Mesenchymal stem cell (in vitro differentiated cells and primary cell): ENCODE results near the gene RUNX3.
A peak's percentile ranks its signal among the peaks of the same experiment; 100 is the strongest.

Experiments
- DNase-seq: peaks from one replicate; pipeline ENCODE4 v3.0.0-alpha.2; 2013
- H2AFZ ChIP-seq: one replicate; pipeline ENCODE4 v1.6.1; 2013; ENCODE audit warnings: low read depth, mild to moderate bottlenecking, control low read depth, inconsistent platforms, low read length, moderate library complexity
- H2AK5ac ChIP-seq: 2 replicates; pipeline ENCODE4 v1.6.1; 2013; ENCODE audit warnings: low read length, moderate library complexity, mild to moderate bottlenecking, inconsistent platforms; ENCODE audit not compliant: severe bottlenecking
- H2BK120ac ChIP-seq: one replicate; pipeline ENCODE4 v1.6.1; 2013; ENCODE audit warnings: low read depth, mild to moderate bottlenecking, inconsistent platforms, low read length, moderate library complexity
- H2BK12ac ChIP-seq, 2 experiments: one replicate each; pipeline ENCODE4 v1.6.1; 2013; ENCODE audit warnings: inconsistent platforms in 2 of 2, low read length in 2 of 2, mild to moderate bottlenecking in 2 of 2, moderate library complexity in 2 of 2, control low read depth in 1 of 2
- H2BK15ac ChIP-seq: one replicate; pipeline ENCODE4 v1.6.1; 2013; ENCODE audit warnings: mild to moderate bottlenecking, low read depth, inconsistent platforms; ENCODE audit not compliant: poor library complexity, severe bottlenecking
- H2BK5ac ChIP-seq: 2 replicates; pipeline ENCODE4 v1.6.1; 2013; ENCODE audit warnings: low read depth, mild to moderate bottlenecking, low read length, control low read depth, inconsistent platforms; ENCODE audit not compliant: poor library complexity, severe bottlenecking
- H3K14ac ChIP-seq, 2 experiments: one replicate each; pipeline ENCODE4 v1.6.1; 2013; ENCODE audit warnings: inconsistent platforms in 2 of 2, low read length in 2 of 2, control low read depth in 1 of 2, mild to moderate bottlenecking in 1 of 2, moderate library complexity in 1 of 2
- H3K18ac ChIP-seq, 2 experiments: one replicate each; pipeline ENCODE4 v1.6.1; 2013; ENCODE audit warnings: inconsistent platforms in 2 of 2, low read length in 2 of 2, control low read depth in 1 of 2, low read depth in 1 of 2, mild to moderate bottlenecking in 1 of 2
- H3K23ac ChIP-seq, 2 experiments: one replicate each; pipeline ENCODE4 v1.6.1; 2013; ENCODE audit warnings: inconsistent platforms in 2 of 2, low read length in 2 of 2, mild to moderate bottlenecking in 2 of 2, moderate library complexity in 2 of 2, control low read depth in 1 of 2
- H3K27ac ChIP-seq: 2 replicates; pipeline ENCODE4 v1.5.1; 2013; ENCODE audit warnings: mild to moderate bottlenecking, moderate library complexity, low read length, control low read depth, inconsistent platforms; ENCODE audit not compliant: poor library complexity, severe bottlenecking
- H3K27me3 ChIP-seq, 2 experiments: 2 replicates each; pipeline versions ENCODE4 v1.6.1 to v1.7.0; 2013; ENCODE audit warnings: low read length in 2 of 2, mild to moderate bottlenecking in 2 of 2, moderate library complexity in 2 of 2, control low read depth in 1 of 2, inconsistent platforms in 1 of 2; ENCODE audit not compliant: control insufficient read depth in 1 of 2, insufficient read depth in 1 of 2
- H3K36me3 ChIP-seq, 2 experiments: 2 replicates each; pipeline versions ENCODE4 v1.6.1 to v1.7.0; 2013; ENCODE audit warnings: low read length in 2 of 2, control low read depth in 1 of 2, inconsistent platforms in 1 of 2, low read depth in 1 of 2, mild to moderate bottlenecking in 1 of 2; ENCODE audit not compliant: insufficient read depth in 2 of 2, control insufficient read depth in 1 of 2
- H3K4ac ChIP-seq, 2 experiments: one replicate each; pipeline ENCODE4 v1.6.1; 2013; ENCODE audit warnings: inconsistent platforms in 2 of 2, low read length in 2 of 2, mild to moderate bottlenecking in 2 of 2, moderate library complexity in 2 of 2, control low read depth in 1 of 2, low read depth in 1 of 2
- H3K4me1 ChIP-seq: 2 replicates; pipeline ENCODE4 v1.6.1; 2013; ENCODE audit warnings: low read depth, low read length, control low read depth; ENCODE audit not compliant: control insufficient read depth, insufficient read depth
- H3K4me2 ChIP-seq: 2 replicates; pipeline ENCODE4 v1.6.1; 2013; ENCODE audit warnings: low read length, mild to moderate bottlenecking, inconsistent platforms; ENCODE audit not compliant: poor library complexity, severe bottlenecking
- H3K4me3 ChIP-seq, 2 experiments: 2 replicates each; pipeline versions ENCODE4 v1.5.1 to v1.7.0; 2013; ENCODE audit warnings: low read length in 2 of 2, mild to moderate bottlenecking in 2 of 2, control low read depth in 1 of 2, low read depth in 1 of 2; ENCODE audit not compliant: insufficient read depth in 1 of 2
- H3K79me1 ChIP-seq: replicated peaks from 2 replicates; pipeline ENCODE4 v1.6.1; 2013; ENCODE audit warnings: mild to moderate bottlenecking, control low read depth, low read length, inconsistent platforms; ENCODE audit not compliant: poor library complexity, severe bottlenecking
- H3K9ac ChIP-seq: 2 replicates; pipeline ENCODE4 v1.7.0; 2013; ENCODE audit warnings: mild to moderate bottlenecking, low read length, moderate library complexity
- H3K9me3 ChIP-seq: 2 replicates; pipeline ENCODE4 v1.7.0; 2013; ENCODE audit warnings: mild to moderate bottlenecking, low read length; ENCODE audit not compliant: control insufficient read depth
- H4K8ac ChIP-seq: one replicate; pipeline ENCODE4 v1.6.1; 2013; ENCODE audit warnings: inconsistent platforms, mild to moderate bottlenecking, low read length, moderate library complexity
- H4K91ac ChIP-seq: one replicate; pipeline ENCODE4 v1.6.1; 2013; ENCODE audit warnings: mild to moderate bottlenecking, low read length, inconsistent platforms
- WGBS: methylation state at CpG from one replicate; pipeline ENCODE4 v1.1.7; 2013; ENCODE audit warnings: mixed read lengths; 5-methylcytosine and 5-hydroxymethylcytosine counted together

RUNX3 gene

GRCh38 chr1:24868016-24868875 is 61.8 kb downstream of the RUNX3 start:
- H3K14ac ChIP-seq, result no peak overlapping the region
- H3K4me2 ChIP-seq, result no peak overlapping the region
- no peak overlapping the region for H4K91ac ChIP-seq
- H3K36me3 ChIP-seq, result no peaks in the 10 kb centered on the region
- no peak overlapping the region for H3K9ac ChIP-seq
- H2BK15ac ChIP-seq, result no peak overlapping the region
- peaks cover 60 to 70% of the 10 kb centered on the region in 2 experiments for H3K27me3 ChIP-seq
- no peak overlapping the region for H3K18ac ChIP-seq
- H3K23ac ChIP-seq, result no peak overlapping the region
- DNase-seq, result no peak
- H2AFZ ChIP-seq, result no peak overlapping the region
- H3K4me1 ChIP-seq, result no peaks in the 10 kb centered on the region
- H2AK5ac ChIP-seq, result no peak overlapping the region
- no peaks in the 10 kb centered on the region for H3K9me3 ChIP-seq
- H3K4ac ChIP-seq, result no peak overlapping the region
- no peaks in the 10 kb centered on the region for H3K79me1 ChIP-seq
- H2BK12ac ChIP-seq, result no peak overlapping the region
- H3K27ac ChIP-seq, result no peak overlapping the region
- H3K4me3 ChIP-seq, result no peak overlapping the region
- no peak overlapping the region for H2BK5ac ChIP-seq
- no peak overlapping the region for H2BK120ac ChIP-seq
- 86% methylated on average over 22 of the region's 22 CpGs for WGBS
- H4K8ac ChIP-seq, result no peak overlapping the region

- Histone ChIP-seq H3K36me3 (no peaks in the 10 kb centered on the region), H3K27me3 (peaks cover 54 to 72% of the 10 kb centered on the region in 2 experiments), H2AFZ (no peak overlapping the region), H3K9ac (no peak overlapping the region), H3K4ac (no peak overlapping the region), H3K9me3 (no peaks in the 10 kb centered on the region), H3K18ac (no peak overlapping the region), H4K8ac (no peak overlapping the region), H3K4me3 (no peak overlapping the region), H2BK12ac (no peak overlapping the region), H2BK5ac (no peak overlapping the region), H2BK120ac (no peak overlapping the region), H3K4me1 (no peaks in the 10 kb centered on the region), H3K4me2 (no peak overlapping the region), H2AK5ac (no peak overlapping the region), H4K91ac (no peak overlapping the region), H3K79me1 (no peaks in the 10 kb centered on the region), H3K27ac (no peak overlapping the region), H3K23ac (no peak overlapping the region), H3K14ac (peak overlapping the region in 1 of 2 experiments; percentile 10), H2BK15ac (no peak overlapping the region)
- 83% methylated on average over 18 of the region's 18 CpGs for WGBS
- no peak for DNase-seq
Measured at GRCh38 chr1:24867084-24867870, 62.8 kb downstream of the RUNX3 start.

GRCh38 chr1:24866211-24867083 is 63.6 kb downstream of the RUNX3 start:
- H3K36me3 ChIP-seq, result no peaks in the 10 kb centered on the region
- DNase-seq, result no peak
- 90% methylated on average over 17 of the region's 17 CpGs for WGBS

More at GRCh38 chr1:24866211-24867083, 63.6 kb downstream of the RUNX3 start:
- Histone ChIP-seq H3K4me2 (no peak overlapping the region), H2BK5ac (no peak overlapping the region), H3K4ac (no peak overlapping the region), H2BK15ac (no peak overlapping the region), H3K4me1 (no peaks in the 10 kb centered on the region), H3K9me3 (no peaks in the 10 kb centered on the region), H3K79me1 (no peaks in the 10 kb centered on the region), H2AFZ (no peak overlapping the region), H3K27ac (no peak overlapping the region), H3K9ac (no peak overlapping the region), H3K23ac (no peak overlapping the region), H2BK12ac (no peak overlapping the region), H4K91ac (no peak overlapping the region), H2BK120ac (no peak overlapping the region), H2AK5ac (no peak overlapping the region), H4K8ac (no peak overlapping the region), H3K18ac (no peak overlapping the region), H3K27me3 (peaks cover 55 to 74% of the 10 kb centered on the region in 2 experiments), H3K14ac (no peak overlapping the region), H3K4me3 (peak overlapping the region in 1 of 2 experiments; percentile 5)
